Kidney tubule cell (primary cell): ENCODE data around the gene CACNG6.
"Not testable (repeated sequence)": the region's sequence is repeated elsewhere in the genome, so short reads cannot be mapped to it uniquely, and the experiment has no call there.

ENCODE experiments used
- DNase-seq: peaks from one replicate; pipeline ENCODE4 v3.0.0-alpha.2; 2018; ENCODE audit warnings: low spot score

Gene CACNG6

DNA sequence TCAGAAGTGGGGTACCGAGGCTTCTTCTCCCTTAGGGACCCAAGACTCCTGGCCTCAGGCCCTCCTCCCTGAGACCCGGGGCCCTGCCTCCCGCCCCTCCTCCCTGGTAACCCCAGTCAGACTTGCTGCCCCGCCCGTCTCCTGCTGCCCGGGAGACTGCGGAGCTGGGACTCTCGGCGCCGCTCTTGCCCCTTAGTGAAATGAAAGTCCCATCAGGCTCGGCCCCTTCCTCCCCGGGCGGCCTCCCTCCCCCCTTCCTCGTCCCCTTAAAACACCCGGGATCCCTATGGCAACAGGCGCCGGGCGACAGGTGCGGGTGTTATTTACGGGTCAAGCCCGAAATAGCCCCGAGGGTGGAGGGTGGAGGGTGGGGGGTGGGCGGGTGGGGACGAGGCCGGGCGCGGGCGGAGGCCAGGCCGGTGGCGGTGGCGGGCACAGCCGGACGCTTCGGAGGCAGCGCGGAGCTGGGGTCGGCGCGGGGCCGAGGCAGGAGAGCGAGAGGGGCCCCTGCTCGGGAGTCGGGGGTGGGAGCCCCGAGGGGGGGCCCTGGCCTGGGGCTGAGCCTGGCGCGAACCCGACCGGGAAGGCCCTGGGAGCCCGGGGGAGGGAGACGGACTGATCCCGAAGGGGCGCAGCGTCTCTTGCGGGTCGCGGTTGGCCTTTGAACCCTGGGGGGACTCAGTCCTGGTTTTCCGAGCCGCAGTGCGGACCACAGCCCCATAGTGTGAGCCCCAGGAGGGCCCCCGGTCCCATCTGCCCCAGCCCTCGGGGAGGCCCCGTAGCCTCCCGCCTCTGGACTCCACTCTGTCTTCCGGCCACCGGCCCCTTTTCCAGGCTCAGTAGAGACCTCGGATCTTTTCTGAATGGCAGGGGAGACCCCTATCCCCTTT is at the start of gene CACNG6:
CACNG6 (plus strand) TSS at position 414 of the 890 bp plus-strand sequence. CDS start 1,241 bp downstream, outside the sequence.
- DNase-seq: no peak

DNA sequence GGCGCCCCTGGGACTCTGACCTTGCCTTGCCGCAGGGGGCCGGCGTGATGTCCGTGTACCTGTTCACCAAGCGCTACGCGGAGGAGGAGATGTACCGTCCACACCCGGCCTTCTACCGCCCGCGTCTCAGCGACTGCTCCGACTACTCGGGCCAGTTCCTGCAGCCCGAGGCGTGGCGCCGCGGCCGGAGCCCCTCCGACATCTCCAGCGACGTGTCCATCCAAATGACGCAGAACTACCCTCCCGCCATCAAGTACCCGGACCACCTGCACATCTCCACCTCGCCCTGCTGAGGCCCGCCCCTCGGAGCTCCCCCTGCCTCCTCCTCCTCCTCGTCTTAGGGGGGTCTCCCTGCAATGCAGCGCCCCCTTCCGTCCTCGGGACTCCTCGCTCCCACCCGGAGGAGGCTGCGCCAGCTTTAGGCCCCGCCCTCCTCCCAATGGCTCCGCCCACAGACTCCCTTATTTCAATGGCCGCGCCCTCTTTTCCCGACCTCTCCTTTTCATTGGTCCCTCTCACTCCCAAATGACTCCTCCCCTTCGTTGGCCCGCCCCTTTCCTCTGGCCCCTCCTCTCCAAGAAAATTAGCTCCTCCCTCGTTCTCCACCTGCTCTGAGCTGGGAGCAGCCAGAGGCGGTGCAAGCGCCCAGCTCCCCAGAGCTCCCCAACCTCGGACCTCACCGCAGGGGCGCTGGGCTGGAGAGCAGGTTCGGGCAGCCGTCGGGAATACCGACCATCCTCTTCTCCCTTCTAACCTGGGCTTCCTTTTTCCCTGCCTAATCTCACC is 49.2 kb upstream of the CACNG6 start:
- no peak for DNase-seq

- DNase-seq: no peak
Observed at GRCh38 chr19:53944416-53944815, 47.0 kb upstream of the CACNG6 start.

- DNase-seq: no peak
Observed at GRCh38 chr19:53944933-53945332, 46.5 kb upstream of the CACNG6 start.

DNA sequence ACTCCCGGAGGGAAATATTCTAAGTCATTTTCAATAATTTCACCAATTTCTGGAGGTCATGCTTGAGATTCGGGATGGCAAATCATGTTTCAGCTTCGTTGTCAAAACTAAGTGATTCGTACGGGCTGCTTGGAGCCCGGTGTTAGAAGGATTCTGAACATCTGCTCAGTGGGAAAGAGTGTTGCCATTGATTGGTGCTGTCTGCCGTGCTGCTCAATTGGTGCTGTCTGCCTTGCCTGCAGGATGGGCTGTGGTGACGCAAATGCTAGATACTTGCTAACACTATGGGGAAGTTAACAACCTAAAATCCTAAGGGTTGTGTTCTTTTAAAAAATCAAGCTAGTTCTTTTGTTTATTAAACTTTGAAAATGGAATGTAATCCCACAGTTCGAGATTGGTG is 46.0 kb upstream of the CACNG6 start:
- no peak for DNase-seq

GRCh38 chr19:53945998-53946397 is 45.4 kb upstream of the CACNG6 start:
- DNase-seq: no peak

DNA sequence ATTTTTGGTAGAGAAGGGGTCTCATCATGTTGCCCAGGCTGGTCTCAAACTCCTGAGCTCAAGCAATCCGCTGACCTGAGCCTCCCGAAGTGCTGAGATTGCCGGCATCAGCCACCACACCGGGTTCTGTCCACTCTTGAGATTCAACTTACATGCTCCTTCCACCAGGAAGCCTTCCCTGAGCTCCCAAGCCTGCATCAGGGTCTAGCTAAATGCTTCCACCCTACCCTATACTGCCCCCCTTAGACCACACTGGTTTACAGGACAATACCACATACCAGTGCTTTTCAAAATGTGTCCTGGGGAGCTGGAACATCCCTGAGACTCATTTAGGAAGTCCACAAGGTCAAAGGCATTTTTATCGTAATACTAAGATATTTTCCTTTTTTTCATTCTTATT is 43.8 kb upstream of the CACNG6 start:
- DNase-seq: no peak

DNA sequence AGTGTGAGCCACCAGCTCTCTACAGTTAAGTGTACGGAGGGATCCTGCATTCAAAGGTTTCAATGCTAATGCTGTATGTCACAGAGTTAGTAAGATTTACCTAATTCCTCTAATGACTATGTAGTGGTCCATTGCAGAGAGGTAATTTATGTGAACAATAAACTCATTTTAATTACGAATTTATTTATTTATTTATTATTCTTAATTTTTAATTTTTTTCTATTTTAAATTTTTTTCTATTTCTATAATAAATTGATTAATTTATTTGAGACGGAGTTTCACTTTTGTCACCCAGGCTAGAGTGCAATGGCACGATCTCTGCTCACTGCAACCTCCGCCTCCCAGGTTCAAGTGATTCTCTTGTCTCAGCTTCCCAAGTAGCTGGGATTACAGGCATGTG is 42.8 kb upstream of the CACNG6 start:
- DNase-seq: not testable (repeated sequence)

GRCh38 chr19:53951436-53951835 is 40.0 kb upstream of the CACNG6 start:
- DNase-seq: no peak

- DNase-seq: no peak
Observed at GRCh38 chr19:53951947-53952346, 39.5 kb upstream of the CACNG6 start.

DNA sequence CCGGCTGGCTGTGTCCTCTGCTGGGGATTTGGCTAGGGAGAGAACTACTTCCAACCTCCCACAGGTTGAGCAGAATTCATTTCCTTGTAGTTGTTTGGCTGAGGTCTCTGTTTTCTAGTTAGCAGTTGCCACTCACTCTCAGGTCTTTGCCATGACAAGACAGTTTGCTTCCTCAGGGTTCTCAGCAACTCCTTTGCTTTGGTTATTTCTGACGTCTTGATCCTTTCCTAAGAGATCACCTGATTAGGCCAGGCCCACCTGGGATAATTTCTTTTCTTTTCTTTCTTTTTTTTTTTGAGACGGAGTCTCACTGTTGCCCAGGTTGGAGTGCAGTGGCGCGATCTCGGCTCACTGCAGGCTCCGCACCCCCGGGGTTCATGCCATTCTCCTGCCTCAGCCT is 38.1 kb upstream of the CACNG6 start:
- no peak for DNase-seq

DNA sequence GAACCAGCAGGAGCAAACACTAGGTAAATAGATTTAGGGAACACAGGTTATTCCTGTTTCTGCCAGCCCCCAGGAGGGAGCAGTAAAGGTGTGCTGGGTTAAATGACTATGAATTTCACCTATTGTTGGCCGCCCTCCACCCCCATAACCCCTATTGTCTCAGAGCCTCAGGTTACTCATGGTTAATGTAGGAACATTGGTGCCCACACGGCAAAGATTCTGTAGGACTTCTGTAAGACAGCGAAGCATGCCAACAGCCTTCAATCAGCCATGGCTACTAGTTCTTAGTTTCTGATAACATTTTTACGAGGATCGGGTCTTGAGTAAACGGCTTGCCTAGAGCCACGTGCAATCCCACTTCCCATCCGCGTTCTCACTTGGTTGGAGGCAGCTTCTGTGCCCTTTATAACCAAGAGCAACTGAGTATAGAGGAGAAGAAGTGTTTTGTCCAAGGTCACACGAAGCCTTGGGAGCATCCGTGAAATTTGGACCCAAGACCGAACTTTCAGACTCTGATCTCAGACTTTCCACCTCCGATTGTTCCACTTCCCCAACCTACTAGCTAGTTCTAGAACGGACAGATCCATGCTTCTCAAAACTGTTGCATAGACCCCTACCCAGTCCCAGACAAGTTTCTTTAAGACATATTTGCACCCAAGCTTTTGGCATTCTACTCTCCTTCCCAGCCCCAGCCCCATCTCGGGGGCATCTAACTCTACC is 33.8 kb upstream of the CACNG6 start:
- no peak for DNase-seq

DNA sequence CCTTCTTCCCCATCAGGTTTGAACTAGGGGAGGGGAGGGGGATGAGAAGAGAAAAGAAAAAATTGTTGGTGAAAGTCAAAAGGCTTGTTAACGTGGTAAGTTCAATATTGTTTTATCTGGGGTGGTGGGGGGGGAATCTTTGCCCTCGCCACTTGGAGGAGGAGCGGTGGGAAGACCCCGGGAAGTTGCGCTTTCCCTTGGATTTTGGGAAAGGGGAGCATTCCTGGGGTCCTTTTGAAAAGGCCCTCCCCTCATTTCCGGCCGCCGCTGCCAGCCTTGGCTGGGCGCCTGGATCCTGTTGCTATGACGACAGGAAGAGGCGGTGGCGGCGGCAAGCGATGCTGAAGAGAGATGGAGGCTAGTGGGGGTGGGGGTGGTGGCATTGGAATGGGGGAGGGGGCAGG is 33.3 kb upstream of the CACNG6 start:
- no peak for DNase-seq

DNA sequence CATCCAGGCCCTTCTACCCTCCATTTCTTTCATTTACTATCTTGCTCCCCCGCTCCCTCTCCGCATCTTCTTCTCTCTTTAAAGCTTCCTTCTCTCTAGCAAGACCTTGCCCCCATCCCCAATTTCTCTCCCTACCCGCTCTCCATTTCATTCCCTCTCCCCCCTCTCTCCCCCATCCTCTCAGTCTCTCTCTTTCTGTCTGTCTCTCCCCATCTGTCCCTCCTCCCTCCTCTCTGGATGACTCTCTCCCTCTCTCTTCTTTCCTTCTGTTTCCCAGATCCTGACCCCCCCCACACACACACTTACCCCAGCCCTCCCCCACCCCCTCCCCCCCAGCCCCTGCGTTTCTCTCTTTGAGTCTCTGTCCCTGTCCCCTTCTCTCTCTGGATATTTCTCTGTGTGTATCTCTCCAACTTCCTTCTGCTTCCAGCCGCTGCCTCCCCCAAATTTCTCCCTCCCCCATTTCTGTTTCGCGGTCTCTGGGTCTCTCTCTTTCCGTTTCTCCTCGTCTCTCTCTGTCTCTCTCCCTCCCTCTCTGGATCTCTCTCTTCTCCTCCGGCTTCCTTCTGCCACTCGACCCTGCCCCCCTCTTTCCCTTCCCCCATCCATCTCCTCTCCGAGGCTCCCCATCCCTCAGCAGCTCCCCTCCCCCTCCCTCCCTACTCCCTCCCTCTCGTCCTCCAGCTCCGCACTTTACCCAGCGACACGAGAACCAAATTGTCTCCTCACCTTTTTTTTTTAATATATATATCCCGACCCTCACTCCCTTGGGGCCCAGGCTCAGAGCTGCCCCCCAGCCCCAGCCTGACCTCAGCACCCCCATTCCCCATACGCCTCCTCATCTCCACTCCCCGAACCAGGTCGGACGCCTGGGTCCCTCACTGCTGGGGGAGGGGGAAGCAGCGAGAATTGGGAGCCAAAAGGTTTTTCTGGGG is 32.3 kb upstream of the CACNG6 start:
- no peak for DNase-seq

- DNase-seq: no peak
Observed at GRCh38 chr19:53960187-53960586, 31.2 kb upstream of the CACNG6 start.

DNA sequence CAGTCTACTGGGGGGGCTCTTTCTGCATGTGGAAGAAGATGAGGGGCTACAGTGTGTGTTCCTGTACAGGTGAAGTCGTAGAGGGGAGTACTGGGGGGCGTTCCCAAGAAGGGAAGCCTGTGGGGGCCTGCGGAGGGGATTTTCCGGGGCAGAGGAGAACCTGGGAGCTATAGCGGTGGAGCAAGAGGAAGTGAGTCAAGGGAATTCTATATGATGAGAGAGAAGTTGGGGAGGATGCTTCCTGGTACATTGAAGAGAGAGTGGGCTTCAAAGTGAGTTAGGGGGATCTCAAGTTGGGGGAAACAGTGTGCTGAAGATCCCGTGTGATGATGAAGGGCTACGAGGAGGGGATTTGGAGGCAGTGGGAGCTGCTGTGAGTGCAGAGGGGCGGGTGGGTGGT is 30.6 kb upstream of the CACNG6 start:
- DNase-seq: no peak

GRCh38 chr19:53961523-53962356 is 29.7 kb upstream of the CACNG6 start:
- no peak for DNase-seq

DNA sequence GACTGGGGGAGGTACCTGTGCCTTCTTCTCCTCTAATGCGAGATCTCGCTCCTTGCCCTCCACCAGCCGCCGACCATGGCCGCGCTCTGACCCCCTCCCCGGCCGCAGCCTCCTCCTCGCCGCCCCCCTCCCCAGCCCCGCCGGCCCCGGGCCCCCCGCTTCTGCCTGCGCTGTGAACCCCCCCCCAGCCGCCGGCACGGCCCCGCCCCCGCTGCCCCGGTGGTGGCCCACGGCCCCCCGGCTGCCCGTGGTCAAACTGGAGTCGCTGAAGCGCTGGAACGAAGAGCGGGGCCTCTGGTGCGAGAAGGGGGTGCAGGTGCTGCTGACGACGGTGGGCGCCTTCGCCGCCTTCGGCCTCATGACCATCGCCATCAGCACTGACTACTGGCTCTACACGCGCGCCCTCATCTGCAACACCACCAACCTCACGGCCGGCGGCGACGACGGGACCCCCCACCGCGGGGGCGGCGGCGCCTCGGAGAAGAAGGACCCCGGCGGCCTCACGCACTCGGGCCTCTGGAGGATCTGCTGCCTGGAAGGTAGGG is 28.5 kb upstream of the CACNG6 start, which contains the start of gene CACNG8:
CACNG8 (plus strand) TSS at position 51 of the 545 bp plus-strand sequence.
- DNase-seq: no peak

DNA sequence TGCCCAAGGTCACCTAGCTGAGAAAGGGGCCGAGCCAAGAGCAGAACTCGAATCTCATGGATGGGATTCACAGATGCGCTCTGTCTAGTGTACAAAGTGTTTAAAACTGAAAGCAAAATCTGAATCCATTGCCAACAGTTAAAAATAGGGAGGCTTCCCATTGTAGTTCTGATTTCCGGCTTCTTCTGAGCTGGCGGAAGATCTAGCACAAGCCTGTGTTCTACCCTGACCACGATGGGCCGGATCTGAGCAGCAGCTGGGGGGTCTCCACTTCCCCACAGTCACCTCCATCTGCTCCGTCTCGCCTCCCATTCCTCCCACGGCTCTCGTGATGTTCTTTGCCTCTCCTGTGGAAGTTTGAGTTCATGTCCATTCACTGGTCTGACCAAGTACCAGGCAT is 26.3 kb upstream of the CACNG6 start:
- no peak for DNase-seq

DNA sequence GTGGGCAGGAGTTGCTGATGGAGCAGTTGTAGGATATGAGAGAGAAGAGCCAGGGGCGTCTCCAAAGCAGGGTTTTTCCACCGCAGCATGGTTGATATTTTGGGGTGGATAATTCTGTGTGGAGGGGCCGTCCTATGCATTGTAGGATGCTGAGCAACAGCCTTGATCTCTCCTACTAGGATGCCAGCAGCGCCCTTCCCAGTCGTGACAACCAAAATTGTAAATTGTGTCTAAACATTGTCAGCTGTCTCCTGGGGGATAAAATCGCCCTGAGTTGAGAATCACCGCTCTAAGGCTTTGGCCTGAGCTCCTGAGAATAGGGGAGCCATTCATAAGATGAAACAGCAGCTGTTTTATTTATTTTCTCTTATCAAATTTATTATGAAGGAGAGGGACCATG is 24.5 kb upstream of the CACNG6 start:
- DNase-seq: no peak
